Neural cell (in vitro differentiated cells): ENCODE results near the gene FCHO1. TPM values are rescaled to one million over a fixed set of nuclear protein-coding genes. Genes with fewer than 3 reads are reported as not detected.
A peak's percentile ranks its signal among the peaks of the same experiment; 100 is the strongest.

Experiments used
- H2AFZ ChIP-seq: fragments of 200-600, 300-800 bp; sonication (generic), shearing (Covaris generic); 2 replicates; pipeline ENCODE4 v1.6.0; 2014; ENCODE audit warnings: low read depth, mild to moderate bottlenecking, antibody characterized with exemption, low read length, moderate library complexity
- H3F3A ChIP-seq: fragments of 200-600 bp; shearing (Covaris generic); 2 replicates; pipeline ENCODE4 v1.6.1; 2016; ENCODE audit warnings: mild to moderate bottlenecking, moderate library complexity, mixed read lengths, antibody characterized with exemption, low read length; ENCODE audit not compliant: insufficient read depth, poor library complexity, severe bottlenecking
- H3K27ac ChIP-seq: fragments of 200-600, 300-800 bp; sonication (generic), shearing (Covaris generic); 2 replicates; pipeline ENCODE4 v1.5.1; 2014; ENCODE audit warnings: mild to moderate bottlenecking, low read length, moderate library complexity
- H3K27me3 ChIP-seq: fragments of 300-800, 200-600 bp; sonication (generic), shearing (Covaris generic); 2 replicates; pipeline ENCODE4 v1.6.0; 2014; ENCODE audit warnings: mild to moderate bottlenecking, low read depth, low read length, moderate library complexity; ENCODE audit not compliant: insufficient read depth
- H3K36me3 ChIP-seq: fragments of 300-800, 200-600 bp; sonication (generic), shearing (Covaris generic); 2 replicates; pipeline ENCODE4 v1.5.1; 2014; ENCODE audit warnings: mild to moderate bottlenecking, antibody characterized with exemption, low read length, moderate library complexity; ENCODE audit not compliant: insufficient read depth
- H3K4me2 ChIP-seq: fragments of 300-800, 200-600 bp; sonication (generic), shearing (Covaris generic); 2 replicates; pipeline ENCODE4 v1.6.0; 2014; ENCODE audit warnings: mild to moderate bottlenecking, low read length
- H3K4me3 ChIP-seq: fragments of 300-800, 200-600 bp; sonication (generic), shearing (Covaris generic); 2 replicates; pipeline ENCODE4 v1.5.1; 2014; ENCODE audit warnings: mild to moderate bottlenecking, low read length, moderate library complexity
- H3K79me2 ChIP-seq: fragments of 200-600 bp; shearing (Covaris generic); replicated peaks from 2 replicates; pipeline ENCODE4 v1.6.0; 2014; ENCODE audit warnings: mild to moderate bottlenecking, low read length, moderate library complexity; ENCODE audit not compliant: insufficient read depth
- H3K9ac ChIP-seq: fragments of 300-800, 200-600 bp; sonication (generic), shearing (Covaris generic); 2 replicates; pipeline ENCODE4 v1.6.1; 2016; ENCODE audit warnings: mild to moderate bottlenecking, low read length, mixed read lengths
- H3K9me2 ChIP-seq: fragments of 200-600 bp; shearing (Covaris generic); 2 replicates; pipeline ENCODE4 v1.6.1; 2016; ENCODE audit warnings: mild to moderate bottlenecking, low read length, mixed read lengths; ENCODE audit not compliant: insufficient read depth
- H3K9me3 ChIP-seq: fragments of 200-600, 300-800 bp; sonication (generic), shearing (Covaris generic); 2 replicates; pipeline ENCODE4 v1.6.1; 2016; ENCODE audit warnings: mild to moderate bottlenecking, mixed run types, low read length, moderate library complexity, mixed read lengths
- H4K20me1 ChIP-seq: fragments of 200-600 bp; shearing (Covaris generic); 2 replicates; pipeline ENCODE4 v1.6.1; 2016; ENCODE audit warnings: mild to moderate bottlenecking, mixed run types; ENCODE audit not compliant: insufficient read depth
- CTCF ChIP-seq: fragments of 450-650 bp; IDR thresholded peaks from 2 replicates; pipeline ENCODE4 v1.5.1; 2014; ENCODE audit warnings: antibody characterized with exemption, mild to moderate bottlenecking, moderate library complexity; ENCODE audit not compliant: poor library complexity, severe bottlenecking
- EP300 ChIP-seq: fragments of 450-650 bp; conservative IDR thresholded peaks from 2 replicates; pipeline ENCODE4 v1.6.1; 2014; ENCODE audit warnings: antibody characterized with exemption, mild to moderate bottlenecking, moderate library complexity; ENCODE audit not compliant: poor library complexity, severe bottlenecking
- EZH2 ChIP-seq: fragments of 200-600, 300-800 bp; shearing (Covaris generic), sonication (generic); IDR thresholded peaks from 2 replicates; pipeline ENCODE4 v1.6.1; 2014; ENCODE audit warnings: antibody characterized with exemption, low read length, borderline replicate concordance, mild to moderate bottlenecking; ENCODE audit not compliant: insufficient read depth, poor library complexity, severe bottlenecking
- MXI1 ChIP-seq: fragments of 450-650 bp; conservative IDR thresholded peaks from 2 replicates; pipeline ENCODE4 v1.6.1; 2014; ENCODE audit warnings: antibody characterized with exemption, mild to moderate bottlenecking; ENCODE audit not compliant: poor library complexity, severe bottlenecking
- POLR2AphosphoS5 ChIP-seq: IDR thresholded peaks from 2 replicates; pipeline ENCODE4 v1.6.1; 2012
- RAD21 ChIP-seq: fragments of 450-650 bp; conservative IDR thresholded peaks from 2 replicates; pipeline ENCODE4 v1.6.1; 2014; ENCODE audit warnings: antibody characterized with exemption, mild to moderate bottlenecking, moderate library complexity
- REST ChIP-seq: IDR thresholded peaks from 2 replicates; pipeline ENCODE4 v1.6.1; 2012; ENCODE audit warnings: borderline replicate concordance
- SMC3 ChIP-seq: fragments of 450-650 bp; conservative IDR thresholded peaks from 2 replicates; pipeline ENCODE4 v1.6.1; 2014; ENCODE audit warnings: antibody characterized with exemption, mild to moderate bottlenecking, moderate library complexity; ENCODE audit not compliant: poor library complexity
- TAF1 ChIP-seq: IDR thresholded peaks from 2 replicates; pipeline ENCODE4 v1.6.1; 2012; ENCODE audit warnings: low read depth
- polyA plus RNA-seq: library from polyadenylated mRNA; depleted of rRNA; stranded (reverse); fragments of >200 nt; gene quantifications from 2 replicates; pipeline ENCODE4 v1.2.3, GENCODE V29; 2014

FCHO1 gene
- polyA plus RNA-seq, 1 donor from 2014 or later, result 39.7 TPM

- no peaks in the 10 kb centered on the region for H3K27me3 ChIP-seq
Observed at GRCh38 chr19:17831419-17831888, 80.2 kb downstream of the FCHO1 start.

More at GRCh38 chr19:17831419-17831888, 80.2 kb downstream of the FCHO1 start:
- Histone ChIP-seq H3F3A (no peaks in the 10 kb centered on the region), H3K9me2 (no peaks in the 10 kb centered on the region), H3K9ac (peak overlapping the region; percentile 12), H3K4me2 (no peak overlapping the region), H2AFZ (no peak overlapping the region), H3K79me2 (no peaks in the 10 kb centered on the region), H4K20me1 (no peaks in the 10 kb centered on the region), H3K27ac (no peak overlapping the region), H3K36me3 (no peaks in the 10 kb centered on the region), H3K4me3 (peak overlapping the region; percentile 58), H3K9me3 (no peaks in the 10 kb centered on the region)
- TF ChIP-seq POLR2AphosphoS5 (no peak), EZH2 (no peak), SMC3 (no peak), RAD21 (no peak), EP300 (no peak), REST (no peak), MXI1 (no peak), CTCF (no peak), TAF1 (no peak)
